Astrocyte of the spinal cord (primary cell): Measurements from ENCODE around the gene GPR37.

Source experiments
- DNase-seq: peaks from one replicate; pipeline ENCODE4 v3.0.0; 2011; ENCODE audit warnings: low read depth, low spot score
- H3K4me3 ChIP-seq: 2 replicates; pipeline ENCODE4 v1.5.1; 2011; ENCODE audit warnings: low read depth, mild to moderate bottlenecking, low read length, moderate library complexity
- CTCF ChIP-seq: IDR thresholded peaks from 2 replicates; pipeline ENCODE4 v1.5.1; 2012; ENCODE audit warnings: low read depth, mild to moderate bottlenecking, low read length, inconsistent platforms
- in situ Hi-C: cut with HindIII; loops from 2 replicates; pipeline ENCODE4 v1.10.0; 2017; ENCODE audit warnings: low sequenced_read_pairs

The GPR37 gene

GRCh38 chr7:124781418-124781817 lies 15.8 kb upstream of the GPR37 start:
- no peak overlapping the region for H3K4me3 ChIP-seq
- in situ Hi-C loops = no loop called here
- TF ChIP-seq CTCF = no peak
- no peak for DNase-seq

- no peak for DNase-seq
- in situ Hi-C loops = no loop called here
Observed at GRCh38 chr7:124780608-124781007, 15.0 kb upstream of the GPR37 start.

GRCh38 chr7:124780056-124780455 lies 14.5 kb upstream of the GPR37 start:
- H3K4me3 ChIP-seq = no peak overlapping the region
- in situ Hi-C loops = no loop called here
- TF ChIP-seq CTCF = no peak
- no peak for DNase-seq

More at GRCh38 chr7:124780608-124781007, 15.0 kb upstream of the GPR37 start:
- no peak overlapping the region for H3K4me3 ChIP-seq
- no peak for TF ChIP-seq CTCF

GRCh38 chr7:124779620-124780019 lies 14.0 kb upstream of the GPR37 start:
- no peak overlapping the region for H3K4me3 ChIP-seq
- in situ Hi-C loops = no loop called here
- no peak for DNase-seq
- TF ChIP-seq CTCF = no peak

- DNase-seq = no peak
- no peak for TF ChIP-seq CTCF
- in situ Hi-C loops = no loop called here
Observed at GRCh38 chr7:124779194-124779593, 13.6 kb upstream of the GPR37 start.

GRCh38 chr7:124777268-124777667 lies 11.7 kb upstream of the GPR37 start:
- H3K4me3 ChIP-seq = no peak overlapping the region
- no peak for TF ChIP-seq CTCF
- in situ Hi-C loops = no loop called here
- DNase-seq = no peak

More at GRCh38 chr7:124779194-124779593, 13.6 kb upstream of the GPR37 start:
- no peak overlapping the region for H3K4me3 ChIP-seq

GRCh38 chr7:124776153-124776552 lies 10.6 kb upstream of the GPR37 start:
- H3K4me3 ChIP-seq = no peak overlapping the region
- no peak for DNase-seq
- TF ChIP-seq CTCF = no peak
- in situ Hi-C loops = no loop called here
